CD14-positive monocyte (primary cell): ENCODE data around the gene CD93. TPM values are rescaled to one million over a fixed set of nuclear protein-coding genes. Genes with fewer than 3 reads are reported as not detected.

Experiments used
- DNase-seq, 3 donors: peaks; one replicate each; pipeline ENCODE4 v3.0.0-alpha.2; 2011 to 2022
- H2AFZ ChIP-seq: 2 replicates; pipeline ENCODE4 v1.6.0; 2012; ENCODE audit warnings: mild to moderate bottlenecking, low read depth, low read length, inconsistent platforms; ENCODE audit not compliant: insufficient read depth, poor library complexity, severe bottlenecking
- H3K27ac ChIP-seq, 2 donors: 1 replicate in 1 of 2; 2 replicates in 1 of 2; pipeline ENCODE4 v1.5.1; 2012 to 2013; ENCODE audit warnings: low read length in 2 of 2, control low read depth in 1 of 2, inconsistent platforms in 1 of 2, low read depth in 1 of 2, mild to moderate bottlenecking in 1 of 2
- H3K27me3 ChIP-seq, 2 donors: one replicate each; pipeline versions ENCODE4 v1.6.0 to v1.6.1; 2011 to 2013; ENCODE audit warnings: low read length in 2 of 2; ENCODE audit not compliant: control insufficient read depth in 2 of 2, insufficient read depth in 2 of 2
- H3K36me3 ChIP-seq, 2 donors: replicated peaks in 1 of 2; 1 replicate in 1 of 2; 2 replicates in 1 of 2; pipeline versions ENCODE4 v1.5.1 to v1.6.1; 2012 to 2013; ENCODE audit warnings: low read length in 2 of 2, control low read depth in 1 of 2, inconsistent platforms in 1 of 2, mild to moderate bottlenecking in 1 of 2; ENCODE audit not compliant: insufficient read depth in 2 of 2, control insufficient read depth in 1 of 2
- H3K4me1 ChIP-seq, 2 donors: 1 replicate in 1 of 2; 2 replicates in 1 of 2; pipeline versions ENCODE4 v1.5.1 to v1.6.1; 2012 to 2013; ENCODE audit warnings: low read length in 2 of 2, control low read depth in 1 of 2, inconsistent platforms in 1 of 2, mild to moderate bottlenecking in 1 of 2, moderate library complexity in 1 of 2; ENCODE audit not compliant: insufficient read depth in 2 of 2, control insufficient read depth in 1 of 2
- H3K4me2 ChIP-seq: replicated peaks from 2 replicates; pipeline ENCODE3; 2012; ENCODE audit warnings: low read length, moderate library complexity, mild to moderate bottlenecking; ENCODE audit not compliant: poor library complexity, severe bottlenecking; ENCODE audit errors: extremely low read depth
- H3K4me3 ChIP-seq, 3 experiments: fragments of 200-600 bp in 1 of 3; sonication (generic) in 1 of 3; replicated peaks in 1 of 3; 1 replicate in 2 of 3; 2 replicates in 1 of 3; pipeline ENCODE4 v1.5.1; 2011 to 2013; ENCODE audit warnings: low read length in 3 of 3, mild to moderate bottlenecking in 3 of 3, control low read depth in 2 of 3, low read depth in 2 of 3, inconsistent platforms in 1 of 3, moderate library complexity in 1 of 3
- H3K79me2 ChIP-seq: 2 replicates; pipeline ENCODE4 v1.6.0; 2012; ENCODE audit warnings: mild to moderate bottlenecking, control low read depth, inconsistent platforms, low read length, moderate library complexity; ENCODE audit not compliant: insufficient read depth
- H3K9ac ChIP-seq: 2 replicates; pipeline ENCODE4 v1.6.0; 2017; ENCODE audit warnings: low read length, mild to moderate bottlenecking; ENCODE audit not compliant: insufficient read depth, poor library complexity, severe bottlenecking
- H3K9me3 ChIP-seq, 2 donors: replicated peaks in 1 of 2; 1 replicate in 1 of 2; 2 replicates in 1 of 2; pipeline versions ENCODE4 v1.5.1 to v1.6.1; 2012 to 2013; ENCODE audit warnings: low read length in 2 of 2, control low read depth in 1 of 2; ENCODE audit not compliant: control insufficient read depth in 1 of 2, insufficient read depth in 1 of 2
- H4K20me1 ChIP-seq: 2 replicates; pipeline ENCODE4 v1.6.0; 2012; ENCODE audit warnings: mild to moderate bottlenecking, low read length, control low read depth, moderate library complexity; ENCODE audit not compliant: insufficient read depth
- H3K27ac Mint-ChIP-seq, 7 donors: one replicate each; pipeline ENCODE4 v1.8.0; 2020; ENCODE audit warnings: mild to moderate bottlenecking in 7 of 7, mixed read lengths in 7 of 7, moderate library complexity in 6 of 7, inconsistent platforms in 2 of 7
- H3K27me3 Mint-ChIP-seq, 3 donors: one replicate each; pipeline ENCODE4 v1.8.0; 2021 to 2022; ENCODE audit warnings: low read depth in 3 of 3, mild to moderate bottlenecking in 3 of 3, mixed read lengths in 3 of 3, moderate library complexity in 3 of 3, inconsistent platforms in 1 of 3
- H3K36me3 Mint-ChIP-seq, 2 donors: one replicate each; pipeline ENCODE4 v1.8.0; 2020; ENCODE audit warnings: mixed read lengths in 2 of 2, inconsistent platforms in 1 of 2, mild to moderate bottlenecking in 1 of 2
- H3K4me1 Mint-ChIP-seq: one replicate; pipeline ENCODE4 v1.8.0; 2020; ENCODE audit warnings: mild to moderate bottlenecking, mixed read lengths
- H3K4me3 Mint-ChIP-seq, 2 donors: one replicate each; pipeline ENCODE4 v1.8.0; 2020; ENCODE audit warnings: mild to moderate bottlenecking in 2 of 2, mixed read lengths in 2 of 2, moderate library complexity in 1 of 2
- H3K9me3 Mint-ChIP-seq, 7 donors: one replicate each; pipeline ENCODE4 v1.8.0; 2020 to 2022; ENCODE audit warnings: mixed read lengths in 7 of 7, mild to moderate bottlenecking in 6 of 7, moderate library complexity in 6 of 7, inconsistent platforms in 2 of 7
- WGBS: methylation state at CpG from one replicate; pipeline ENCODE4 v1.1.5; 2013; ENCODE audit warnings: missing lambda C conversion rate; ENCODE audit not compliant: insufficient coverage; 5-methylcytosine and 5-hydroxymethylcytosine counted together
- intact Hi-C, 2 donors: fragments of 100-400 bp; cut with micrococcal nuclease; formaldehyde crosslinking; loops; one replicate each; pipeline versions ENCODE4 v1.15.0 to v1.15.1; 2023
- polyA plus RNA-seq, 3 donors: library from polyadenylated mRNA; depleted of rRNA in 1 of 3; unstranded in 2 of 3; stranded (reverse) in 1 of 3; fragments of 300-500 nt in 2 of 3; fragments of >200 nt in 1 of 3; fragmentation: Illumina TruSeq in 2 of 3; gene quantifications; 1 replicate in 2 of 3; 2 replicates in 1 of 3; pipeline ENCODE4 v1.2.3, GENCODE V29; 2012 to 2021
- TF ChIP-seq, protein P1 (sequence below): fragments of 200-600 bp; IDR thresholded peaks from one replicate; pipeline ENCODE4 v1.8.0; 2022; ENCODE audit warnings: antibody characterized with exemption, mild to moderate bottlenecking

Gene CD93
- polyA plus RNA-seq, 3 donors = 26.0 to 170 (median 48.9) TPM

GRCh38 chr20:23065266-23066201 lies 20.6 kb downstream of the CD93 start:
- Histone ChIP-seq H3K27me3 (no peaks in the 10 kb centered on the region), H3K4me1 (peaks cover 26 to 29% of the 10 kb centered on the region in 2 donors), H3K79me2 (no peaks in the 10 kb centered on the region), H3K36me3 (no peaks in the 10 kb centered on the region), H3K4me2 (no peak overlapping the region), H3K9me3 (no peaks in the 10 kb centered on the region), H4K20me1 (no peaks in the 10 kb centered on the region), H2AFZ (no peak overlapping the region), H3K9ac (no peak overlapping the region), H3K4me3 (no peak overlapping the region), H3K27ac (no peak overlapping the region)
- H3K27me3 Mint-ChIP-seq = peaks cover 0 to under 1% (median 0%) of the 10 kb centered on the region in 3 donors
- H3K27ac Mint-ChIP-seq = no peak overlapping the region
- TF ChIP-seq, protein P1, sequence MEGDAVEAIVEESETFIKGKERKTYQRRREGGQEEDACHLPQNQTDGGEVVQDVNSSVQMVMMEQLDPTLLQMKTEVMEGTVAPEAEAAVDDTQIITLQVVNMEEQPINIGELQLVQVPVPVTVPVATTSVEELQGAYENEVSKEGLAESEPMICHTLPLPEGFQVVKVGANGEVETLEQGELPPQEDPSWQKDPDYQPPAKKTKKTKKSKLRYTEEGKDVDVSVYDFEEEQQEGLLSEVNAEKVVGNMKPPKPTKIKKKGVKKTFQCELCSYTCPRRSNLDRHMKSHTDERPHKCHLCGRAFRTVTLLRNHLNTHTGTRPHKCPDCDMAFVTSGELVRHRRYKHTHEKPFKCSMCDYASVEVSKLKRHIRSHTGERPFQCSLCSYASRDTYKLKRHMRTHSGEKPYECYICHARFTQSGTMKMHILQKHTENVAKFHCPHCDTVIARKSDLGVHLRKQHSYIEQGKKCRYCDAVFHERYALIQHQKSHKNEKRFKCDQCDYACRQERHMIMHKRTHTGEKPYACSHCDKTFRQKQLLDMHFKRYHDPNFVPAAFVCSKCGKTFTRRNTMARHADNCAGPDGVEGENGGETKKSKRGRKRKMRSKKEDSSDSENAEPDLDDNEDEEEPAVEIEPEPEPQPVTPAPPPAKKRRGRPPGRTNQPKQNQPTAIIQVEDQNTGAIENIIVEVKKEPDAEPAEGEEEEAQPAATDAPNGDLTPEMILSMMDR = no peak
- peaks cover 0 to 2% (median 0%) of the 10 kb centered on the region in 7 donors for H3K9me3 Mint-ChIP-seq
- intact Hi-C loops = no loop called here
- 84% methylated on average over 6 of the region's 9 CpGs for WGBS
- no peak overlapping the region for H3K4me3 Mint-ChIP-seq
- DNase-seq = no peak
- peaks cover 35% of the 10 kb centered on the region for H3K4me1 Mint-ChIP-seq
- H3K36me3 Mint-ChIP-seq = peaks cover 10 to 12% of the 10 kb centered on the region in 2 donors

GRCh38 chr20:23063581-23063980 lies 22.5 kb downstream of the CD93 start:
- Histone ChIP-seq H3K4me3 (no peak overlapping the region), H3K9ac (no peak overlapping the region), H4K20me1 (no peaks in the 10 kb centered on the region), H3K9me3 (no peaks in the 10 kb centered on the region), H3K36me3 (no peaks in the 10 kb centered on the region), H2AFZ (peak overlapping the region; percentile 24), H3K27me3 (no peaks in the 10 kb centered on the region), H3K4me2 (no peak overlapping the region), H3K4me1 (peaks cover 35 to 40% of the 10 kb centered on the region in 2 donors), H3K27ac (no peak overlapping the region), H3K79me2 (no peaks in the 10 kb centered on the region)
- Mint-ChIP-seq H3K36me3 (peaks cover 7 to 8% of the 10 kb centered on the region in 2 donors), H3K27me3 (peaks cover 0 to 1% (median 0%) of the 10 kb centered on the region in 3 donors), H3K4me3 (no peak overlapping the region), H3K27ac (peak overlapping the region in 1 of 7 donors; percentile 22), H3K9me3 (no peaks in the 10 kb centered on the region), H3K4me1 (peaks cover 44% of the 10 kb centered on the region)
- no peak for DNase-seq
- TF ChIP-seq, protein P1 = no peak
- no CpG with 5 or more reads among the region's 2 CpGs for WGBS
- intact Hi-C loops = no loop called here
